ENCODE data around the gene RPL11. TPM values are rescaled to one million over a fixed set of nuclear protein-coding genes. Genes with fewer than 3 reads are reported as not detected.

Gene RPL11
- total and polyA plus RNA-seq, 10 donors, result 864 to 6,089 (median 1,132) TPM

GRCh38 chr1:23701310-23701709, 9.7 kb downstream of the RPL11 start:
- TF ChIP-seq POLR2AphosphoS5 (IDR thresholded peaks at IDR 0.05) (peak in 2 of 3 donors; percentile 3 to 25), POLR2A (IDR thresholded peaks at IDR 0.05) (no peak), CTCF (IDR thresholded peaks at IDR 0.05 in 8 of 11, conservative IDR thresholded peaks at IDR 0.05 in 3 of 11) (no peak)
- peaks cover 0 to 54% (median 32%) of the 10 kb centered on the region in 6 donors for H3K4me1 ChIP-seq
- H3K4me3 ChIP-seq, result no peak overlapping the region
- intact Hi-C loops (cut with DNase I; ENCODE audit: low total_unique reads), result no loop called here
- no peaks in the 10 kb centered on the region for H3K27me3 ChIP-seq (replicated peaks in 1 of 7)
- H3K27ac ChIP-seq, result no peak overlapping the region
- no peaks in the 10 kb centered on the region for H3K9me3 ChIP-seq
- peak; percentile 23 for DNase-seq
- 88 to 100% (median 93%) methylated on average over 2 of the region's 2 CpGs for WGBS, 5 donors
- peaks cover 7 to 96% (median 73%) of the 10 kb centered on the region in 6 donors for H3K36me3 ChIP-seq

GRCh38 chr1:23701996-23702395, 10.4 kb downstream of the RPL11 start:
- H3K36me3 ChIP-seq, result peaks cover 7 to 91% (median 66%) of the 10 kb centered on the region in 6 donors

DNA sequence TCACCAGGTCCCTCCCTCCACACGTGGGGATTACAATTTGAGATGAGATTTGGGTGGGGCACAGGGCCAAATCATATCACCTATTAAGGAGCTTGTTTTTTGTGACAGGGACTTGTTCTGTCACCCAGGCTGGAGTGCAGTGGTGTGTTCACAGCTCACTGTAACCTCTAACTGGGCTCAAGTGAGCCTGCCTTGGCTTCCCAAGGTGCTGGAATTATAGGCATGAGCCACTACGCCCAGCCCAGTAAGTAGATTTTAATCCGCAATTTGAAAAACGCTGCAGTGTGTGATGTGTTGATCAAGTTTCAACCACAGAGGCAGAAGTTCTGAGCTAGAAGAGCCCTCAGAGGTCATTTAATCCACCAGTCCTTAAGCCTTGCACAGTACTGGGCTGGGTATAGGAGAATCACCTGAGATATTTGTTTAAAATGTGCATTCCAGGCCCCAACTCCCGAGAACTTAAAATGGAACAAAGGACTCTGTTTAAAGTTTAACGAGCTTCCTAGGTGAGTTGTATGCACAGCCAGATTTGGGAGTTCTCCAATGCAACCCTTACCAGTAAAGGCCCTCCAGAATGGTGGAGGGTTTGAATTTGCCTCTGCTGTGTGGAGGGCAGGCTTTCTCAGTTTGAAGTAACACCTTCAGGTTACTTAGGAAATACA, 13.4 kb downstream of the RPL11 start:
- Histone ChIP-seq H3K9me3 (no peaks in the 10 kb centered on the region), H3K4me1 (peaks cover 0 to 17% (median 7%) of the 10 kb centered on the region in 6 donors), H3K4me3 (no peak overlapping the region), H3K27me3 (replicated peaks in 1 of 7) (no peaks in the 10 kb centered on the region), H3K27ac (no peak overlapping the region), H3K36me3 (peaks cover 3 to 83% (median 37%) of the 10 kb centered on the region in 6 donors)
- peak; percentile 9 for DNase-seq
- intact Hi-C loops (cut with DNase I; ENCODE audit: low total_unique reads), result no loop called here
- TF ChIP-seq POLR2AphosphoS5 (IDR thresholded peaks at IDR 0.05) (no peak), POLR2A (IDR thresholded peaks at IDR 0.05) (no peak), CTCF (IDR thresholded peaks at IDR 0.05 in 8 of 11, conservative IDR thresholded peaks at IDR 0.05 in 3 of 11) (no peak)
- 85 to 91% (median 87%) methylated on average over 6 of the region's 6 CpGs for WGBS, 5 donors

More at GRCh38 chr1:23701996-23702395, 10.4 kb downstream of the RPL11 start:
- Histone ChIP-seq H3K4me3 (no peak overlapping the region), H3K27me3 (replicated peaks in 1 of 7) (no peaks in the 10 kb centered on the region), H3K9me3 (no peaks in the 10 kb centered on the region), H3K27ac (peak overlapping the region in 2 of 8 donors; percentile 30 to 42), H3K4me1 (peaks cover 0 to 47% (median 26%) of the 10 kb centered on the region in 6 donors)
- no peak for DNase-seq
- WGBS, 5 donors, result 70 to 89% (median 79%) methylated on average over 5 of the region's 5 CpGs
- intact Hi-C loops (cut with DNase I; ENCODE audit: low total_unique reads), result no loop called here
- TF ChIP-seq CTCF (IDR thresholded peaks at IDR 0.05 in 8 of 11, conservative IDR thresholded peaks at IDR 0.05 in 3 of 11), result no peak

- Histone ChIP-seq H3K9me3 (no peaks in the 10 kb centered on the region), H3K27ac (no peak overlapping the region), H3K36me3 (peaks cover 0 to 58% (median 10%) of the 10 kb centered on the region in 6 donors), H3K4me3 (no peak overlapping the region), H3K4me1 (no peaks in the 10 kb centered on the region), H3K27me3 (replicated peaks in 1 of 7) (no peaks in the 10 kb centered on the region)
- TF ChIP-seq CTCF (IDR thresholded peaks at IDR 0.05 in 8 of 11, conservative IDR thresholded peaks at IDR 0.05 in 3 of 11), result no peak
- TF ChIP-seq POLR2AphosphoS5 (IDR thresholded peaks at IDR 0.05), result no peak
- no peak for TF ChIP-seq POLR2A (IDR thresholded peaks at IDR 0.05)
- 91 to 99% (median 96%) methylated on average over 4 of the region's 4 CpGs for WGBS, 5 donors
- intact Hi-C loops (cut with DNase I; ENCODE audit: low total_unique reads), result no loop called here
- DNase-seq, result peak; percentile 7
These were observed 17.6 kb downstream of the RPL11 start for GRCh38 chr1:23709229-23709628.
